Measurements from ENCODE around the gene MATN4. TPM values are rescaled to one million over a fixed set of nuclear protein-coding genes. Genes with fewer than 3 reads are reported as not detected.

Gene MATN4
- total and polyA plus RNA-seq, 2 of the 4 experiments (the other 2 are of a cell fraction), result 0.12 TPM; not detected in 1

GRCh38 chr20:45344168-45344860, 36.2 kb upstream of the MATN4 start:
- H3K9me1 ChIP-seq (ENCODE audit: insufficient read depth, low read length), result peaks cover 28% of the 10 kb centered on the region
- H3K36me3 ChIP-seq (ENCODE audit: control insufficient read depth, insufficient read depth, low read length), result peaks cover 23% of the 10 kb centered on the region
- H3K4ac ChIP-seq (ENCODE audit: low read depth, low read length), result peak overlapping the region; percentile 99
- peak overlapping the region; percentile 21 for H3K4me3 ChIP-seq (ENCODE audit: insufficient read depth, low read depth, low read length)
- H2AK5ac ChIP-seq (ENCODE audit: low read depth, low read length), result peak overlapping the region; percentile 93
- peak overlapping the region; percentile 95 for H2BK120ac ChIP-seq (ENCODE audit: low read depth, low read length)
- DNase-seq (peak; percentile 93), ATAC-seq (ENCODE audit: low read depth) (peak; percentile 42)
- no CpG with 5 or more reads among the region's 9 CpGs for WGBS, 2 experiments (ENCODE audit: extremely low coverage in 2 of 2, insufficient read length in 1 of 2)
- peak overlapping the region; percentile 65 for H4K5ac ChIP-seq (ENCODE audit: low read depth, low read length)
- H4K20me1 ChIP-seq (ENCODE audit: insufficient read depth, low read length), result peaks cover 42% of the 10 kb centered on the region
- H3K56ac ChIP-seq (ENCODE audit: extremely low read depth, insufficient read depth, low read length), result peak overlapping the region; percentile 84
- dilution Hi-C loops (cut with HindIII; ENCODE audit: low sequenced_read_pairs, unreplicated experiment) (no loop called here), intact Hi-C loops (cut with micrococcal nuclease) (no loop called here), in situ Hi-C loops (cut with MboI; ENCODE audit: low sequenced_read_pairs) (loop anchor here (25.0 kb wide), 1 partner anchor 568 kb away; the partner anchor contains the start of gene PLTP)
- H2AFZ ChIP-seq (replicated peaks; ENCODE audit: low read length, poor library complexity), result peak overlapping the region; percentile 76
- H2BK20ac ChIP-seq (ENCODE audit: low read depth, low read length), result peak overlapping the region; percentile 96
- peak overlapping the region; percentile 73 to 78 for H4K8ac ChIP-seq (ENCODE audit: low read depth in 2 of 2, low read length in 2 of 2)
- peak overlapping the region; percentile 91 for H2AK9ac ChIP-seq (replicated peaks; ENCODE audit: low read depth, low read length, poor library complexity)
- H3K23ac ChIP-seq (ENCODE audit: low read depth, low read length), result peak overlapping the region; percentile 98
- TSS peak; percentile 95 for BruUV-seq (replicated peaks)
- ChIA-PET CTCF (no interaction called here), POLR2A (ENCODE audit: unreplicated experiment) (interaction anchor here (0.6 to 1.9 kb wide), 4 partner anchors 9 to 652 kb away, joined by 4 to 9 read pairs (median 7); no protein-coding TSS in a partner anchor)
- peak overlapping the region; percentile 93 for H3K14ac ChIP-seq (replicated peaks; ENCODE audit: low read depth, low read length)
- H3K18ac ChIP-seq (ENCODE audit: low read depth, low read length), result peak overlapping the region; percentile 71
- no peaks in the 10 kb centered on the region for H3K9me3 ChIP-seq (ENCODE audit: control insufficient read depth, insufficient read depth, low read length)
- peak overlapping the region; percentile 87 for H3K4me2 ChIP-seq (ENCODE audit: low read depth, low read length)
- H2BK5ac ChIP-seq (ENCODE audit: low read depth, low read length, poor library complexity, severe bottlenecking), result peak overlapping the region; percentile 93
- H3K27ac ChIP-seq (ENCODE audit: insufficient read depth, low read length), result peak overlapping the region; percentile 92
- peak overlapping the region; percentile 99 for H4K91ac ChIP-seq (ENCODE audit: insufficient read depth, low read depth, low read length)
- no peaks in the 10 kb centered on the region for H3K27me3 ChIP-seq (ENCODE audit: control insufficient read depth, insufficient read depth, low read length)
- H3K4me1 ChIP-seq (ENCODE audit: control insufficient read depth, insufficient read depth, low read length), result peaks cover 49% of the 10 kb centered on the region
- H3K9ac ChIP-seq (ENCODE audit: low read depth, low read length), result peak overlapping the region; percentile 95
- H2BK15ac ChIP-seq (ENCODE audit: low read depth, low read length), result peak overlapping the region; percentile 99; the same call in 2 of the 3 replicates
- H3K79me1 ChIP-seq (ENCODE audit: low read depth in 1 of 2, low read length in 2 of 2), result peaks cover 5 to 83% of the 10 kb centered on the region in 2 experiments; a peak in 3 of 4 replicates
- TF ChIP-seq CHD1 (IDR thresholded peaks at IDR 0.05; ENCODE audit: low read depth, low read length) (no peak; the same call in 1 of the 2 replicates), RAD21 (IDR thresholded peaks at IDR 0.05; ENCODE audit: low read length) (no peak), POLR2A (IDR thresholded peaks at IDR 0.05; ENCODE audit: low read depth, low read length) (peak; percentile 91), CEBPB (IDR thresholded peaks at IDR 0.05; ENCODE audit: low read depth, low read length) (peak; percentile 93), ELK1 (IDR thresholded peaks at IDR 0.05; ENCODE audit: borderline replicate concordance, low read depth, low read length) (no peak), RCOR1 (IDR thresholded peaks at IDR 0.05; ENCODE audit: insufficient replicate concordance, low read length) (no peak), FOS (IDR thresholded peaks at IDR 0.05; ENCODE audit: low read depth, low read length) (peak; percentile 97), RFX5 (IDR thresholded peaks at IDR 0.05; ENCODE audit: low read depth, low read length) (no peak), CTCF (conservative IDR thresholded peaks at IDR 0.05; ENCODE audit: low read depth, low read length) (no peak), MAFK (IDR thresholded peaks at IDR 0.05; ENCODE audit: low read depth, low read length) (no peak), SMC3 (IDR thresholded peaks at IDR 0.05; ENCODE audit: low read depth, low read length) (no peak), NFE2L2 (IDR thresholded peaks at IDR 0.05; ENCODE audit: low read depth, low read length) (no peak), MAZ (IDR thresholded peaks at IDR 0.05; ENCODE audit: borderline replicate concordance, low read depth, low read length) (peak; percentile 61; the same call in 1 of the 2 replicates), USF2 (IDR thresholded peaks at IDR 0.05; ENCODE audit: low read depth, low read length) (no peak)

All from IMR-90 (cell line).